Measurements from ENCODE around the gene CPNE8.

DNA sequence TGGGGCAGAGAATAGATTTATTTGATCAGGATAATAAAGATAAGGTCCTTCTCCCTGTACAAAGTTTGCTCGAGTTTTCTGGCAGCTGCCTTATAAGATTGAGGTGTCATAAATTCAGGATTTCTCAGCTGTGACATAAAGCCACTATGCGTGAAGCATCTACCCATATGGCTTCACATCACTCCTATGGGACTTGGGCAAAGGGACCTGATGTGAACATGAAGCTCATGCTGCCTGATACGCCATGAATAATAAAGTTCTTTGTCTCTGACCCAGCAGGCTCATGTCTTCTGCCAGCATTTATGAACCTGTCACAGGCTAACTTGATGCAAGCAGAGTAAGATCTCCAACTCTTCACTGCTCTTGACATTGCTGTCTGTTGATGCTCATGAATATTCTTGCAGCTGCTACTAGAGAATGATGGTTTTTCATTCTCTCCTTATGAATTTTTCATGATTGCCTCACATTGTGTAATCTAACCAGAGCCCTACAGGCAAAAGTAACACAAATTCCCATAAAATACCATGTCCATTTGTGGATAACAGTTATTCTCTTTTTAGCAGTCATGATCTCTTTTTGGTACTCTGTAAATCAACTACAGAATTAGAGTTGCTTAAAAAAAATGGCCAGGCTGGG is 49.0 kb upstream of the CPNE8 start:
- TF ChIP-seq, protein P1, sequence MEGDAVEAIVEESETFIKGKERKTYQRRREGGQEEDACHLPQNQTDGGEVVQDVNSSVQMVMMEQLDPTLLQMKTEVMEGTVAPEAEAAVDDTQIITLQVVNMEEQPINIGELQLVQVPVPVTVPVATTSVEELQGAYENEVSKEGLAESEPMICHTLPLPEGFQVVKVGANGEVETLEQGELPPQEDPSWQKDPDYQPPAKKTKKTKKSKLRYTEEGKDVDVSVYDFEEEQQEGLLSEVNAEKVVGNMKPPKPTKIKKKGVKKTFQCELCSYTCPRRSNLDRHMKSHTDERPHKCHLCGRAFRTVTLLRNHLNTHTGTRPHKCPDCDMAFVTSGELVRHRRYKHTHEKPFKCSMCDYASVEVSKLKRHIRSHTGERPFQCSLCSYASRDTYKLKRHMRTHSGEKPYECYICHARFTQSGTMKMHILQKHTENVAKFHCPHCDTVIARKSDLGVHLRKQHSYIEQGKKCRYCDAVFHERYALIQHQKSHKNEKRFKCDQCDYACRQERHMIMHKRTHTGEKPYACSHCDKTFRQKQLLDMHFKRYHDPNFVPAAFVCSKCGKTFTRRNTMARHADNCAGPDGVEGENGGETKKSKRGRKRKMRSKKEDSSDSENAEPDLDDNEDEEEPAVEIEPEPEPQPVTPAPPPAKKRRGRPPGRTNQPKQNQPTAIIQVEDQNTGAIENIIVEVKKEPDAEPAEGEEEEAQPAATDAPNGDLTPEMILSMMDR (IDR thresholded peaks at IDR 0.05; ENCODE audit: low read length), result no peak
- TF ChIP-seq EZH2 (optimal IDR thresholded peaks at IDR 0.05; ENCODE audit: low read depth, low read length), result no peak
- no peak for TF ChIP-seq EZH2phosphoT487 (IDR thresholded peaks at IDR 0.05; ENCODE audit: low read length)
